SW 1271 (cell line): ENCODE data around the gene CLIC5.

ENCODE experiments used
- DNase-seq, 2 experiments: peaks; one replicate each; lab custom pipeline; 2025; lab: John Stamatoyannopoulos, UW

The CLIC5 gene

DNA sequence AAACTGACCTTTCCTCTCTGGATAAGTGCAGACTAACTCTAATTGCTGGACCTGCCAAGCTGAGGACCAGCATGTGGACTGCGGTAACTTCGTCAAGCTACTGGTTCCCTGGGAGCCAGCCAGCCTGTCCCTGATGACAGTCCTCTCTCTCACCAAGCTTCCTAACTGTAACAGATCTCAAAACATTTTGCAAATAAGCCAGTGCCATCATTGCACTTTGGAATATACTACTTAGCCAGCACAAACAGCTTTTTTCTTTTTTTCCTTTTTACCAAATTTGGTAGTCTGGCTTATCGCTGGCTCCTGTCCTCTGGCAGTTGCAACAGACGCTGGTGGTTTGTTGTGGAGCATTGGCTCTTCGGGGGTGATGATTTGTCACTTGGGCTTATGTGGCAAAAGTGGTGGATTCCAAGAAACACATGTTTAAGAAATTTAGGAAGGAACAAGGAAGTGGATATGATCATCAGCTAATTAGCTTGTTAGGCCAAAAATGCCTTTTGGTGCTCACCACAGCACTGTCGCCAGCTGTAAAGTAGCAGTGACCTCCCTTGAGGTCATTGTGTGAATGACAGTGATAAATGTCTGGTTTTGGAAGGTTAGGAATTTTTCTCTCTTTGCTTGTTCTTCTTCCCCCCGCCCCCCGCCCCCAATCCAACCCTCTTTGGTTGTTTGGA, 171.7 kb downstream of the CLIC5 start:
- DNase-seq: no peak

DNA sequence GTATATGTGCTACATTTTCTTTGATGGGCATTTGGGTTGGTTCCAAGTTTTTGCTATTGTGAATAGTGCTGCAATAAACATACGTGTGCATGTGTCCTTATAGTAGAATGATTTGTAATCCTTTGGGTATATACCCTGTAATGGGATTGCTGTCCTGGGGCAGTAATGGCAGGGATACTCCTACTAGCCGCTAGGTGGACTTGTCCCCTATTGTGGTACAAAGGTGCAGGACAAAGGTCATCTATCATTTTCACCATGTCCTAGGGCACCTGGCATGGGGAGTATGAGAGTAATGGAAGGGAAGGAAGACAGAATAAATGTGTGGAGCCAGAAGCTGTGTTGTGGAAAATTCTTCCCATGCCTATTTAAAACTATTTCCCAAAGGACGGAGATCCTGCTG, 174.6 kb downstream of the CLIC5 start:
- DNase-seq: no peak

DNA sequence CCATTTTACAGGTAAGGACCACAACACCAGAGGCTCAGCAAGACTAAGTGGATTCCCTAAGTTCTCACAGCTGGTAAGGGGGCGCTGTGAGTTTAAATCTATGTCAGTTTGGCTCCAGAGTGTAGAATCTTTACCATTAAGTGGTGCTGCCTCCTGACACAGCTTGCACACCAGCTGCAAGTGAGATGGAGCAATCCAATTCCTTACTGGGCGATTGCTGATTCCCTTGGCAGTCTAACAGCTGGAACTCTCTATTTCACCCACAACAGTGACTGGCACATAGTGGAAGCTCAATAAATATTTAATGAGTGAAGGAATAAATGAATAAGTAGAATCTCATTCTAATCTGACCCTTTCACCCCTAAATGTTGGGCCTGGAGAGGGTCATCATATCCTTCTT, 176.7 kb downstream of the CLIC5 start:
- DNase-seq: no peak

DNA sequence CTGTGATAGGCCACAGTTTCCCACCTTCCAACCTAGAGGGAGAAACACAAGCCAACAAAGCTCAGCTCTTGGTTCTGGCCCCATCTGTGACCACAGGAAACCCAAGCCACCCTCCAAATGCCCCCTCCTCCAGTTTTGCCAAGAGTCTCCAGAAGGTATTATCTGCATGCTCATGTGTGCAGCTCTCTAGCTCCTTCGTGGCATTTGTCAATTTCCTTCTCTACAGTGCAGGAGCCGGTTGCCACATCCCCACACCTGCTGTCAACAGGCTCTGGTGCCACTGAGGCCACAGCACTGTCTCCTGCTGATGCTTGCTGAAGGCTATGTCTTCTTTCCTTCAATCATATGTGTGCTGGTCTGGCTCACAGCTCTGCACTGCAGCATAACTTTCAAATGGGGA, 177.2 kb downstream of the CLIC5 start:
- no peak for DNase-seq

DNA sequence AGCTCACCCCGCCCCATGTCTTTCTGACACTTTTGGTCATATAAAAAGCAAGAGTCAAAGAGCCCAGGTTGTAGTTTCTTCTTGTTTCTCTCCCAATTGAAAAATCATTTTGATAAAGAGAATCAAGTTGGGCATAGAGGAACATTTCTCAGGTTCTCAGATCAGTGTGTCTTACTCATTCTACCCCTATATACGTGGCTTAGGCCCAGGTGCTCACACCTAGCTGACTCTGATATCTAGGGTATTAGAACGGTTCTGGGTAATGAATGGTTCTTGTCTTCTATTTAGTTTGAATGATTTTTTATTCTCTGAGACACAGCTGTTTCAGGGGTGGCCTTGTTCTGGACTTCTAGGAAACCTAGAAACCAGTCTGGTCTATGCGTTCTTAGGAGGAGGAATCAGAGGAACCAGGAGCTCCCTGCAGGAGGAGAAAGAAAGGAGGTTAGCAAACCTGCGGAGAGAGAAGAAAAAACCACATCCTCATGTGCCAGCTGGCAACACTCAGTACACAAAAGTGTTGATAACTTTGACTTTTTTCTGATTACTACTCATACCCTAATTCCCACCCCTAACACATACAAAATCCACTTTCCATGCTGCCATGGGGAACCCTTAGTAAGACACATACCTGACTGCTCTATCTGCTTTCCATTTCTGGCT, 178.0 kb downstream of the CLIC5 start:
- DNase-seq: no peak

DNA sequence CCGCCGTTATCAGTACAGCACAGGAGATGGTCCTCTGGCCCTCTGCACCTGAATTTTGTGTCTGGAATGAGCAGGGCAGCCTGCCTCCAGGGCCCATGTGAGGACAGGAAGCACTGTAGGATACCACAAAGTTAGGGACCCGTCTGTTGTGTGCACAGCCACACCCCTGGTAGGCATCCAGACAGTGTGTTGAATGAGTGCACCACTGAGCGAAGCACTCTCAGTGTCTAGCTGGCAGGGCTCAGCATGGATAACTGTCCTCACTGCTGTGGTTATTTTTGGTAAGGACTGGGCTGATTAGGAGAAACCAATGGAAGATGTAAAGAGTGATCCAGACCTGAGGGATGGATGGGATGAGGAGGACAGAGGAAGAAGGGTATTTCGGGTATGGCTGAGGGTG, 178.7 kb downstream of the CLIC5 start:
- no peak for DNase-seq

DNA sequence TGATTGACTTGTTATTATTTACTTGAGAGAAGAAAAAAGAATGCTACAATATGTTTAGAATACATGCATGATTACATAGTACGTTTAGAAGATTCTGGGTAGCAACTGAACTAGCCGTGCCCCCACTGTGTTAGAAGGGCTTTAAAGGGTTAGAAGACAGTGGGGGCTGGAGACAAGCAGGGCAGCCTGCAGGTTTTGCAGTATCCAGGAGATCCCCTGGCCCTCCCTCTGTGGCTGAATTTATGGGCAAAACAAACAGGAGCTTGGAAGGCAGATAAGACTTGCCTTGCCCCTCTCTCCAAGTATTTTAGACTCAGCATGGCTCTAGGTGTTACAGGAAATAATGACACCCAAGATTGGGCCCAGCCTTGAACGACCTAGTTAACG, 179.2 kb downstream of the CLIC5 start:
- no peak for DNase-seq

DNA sequence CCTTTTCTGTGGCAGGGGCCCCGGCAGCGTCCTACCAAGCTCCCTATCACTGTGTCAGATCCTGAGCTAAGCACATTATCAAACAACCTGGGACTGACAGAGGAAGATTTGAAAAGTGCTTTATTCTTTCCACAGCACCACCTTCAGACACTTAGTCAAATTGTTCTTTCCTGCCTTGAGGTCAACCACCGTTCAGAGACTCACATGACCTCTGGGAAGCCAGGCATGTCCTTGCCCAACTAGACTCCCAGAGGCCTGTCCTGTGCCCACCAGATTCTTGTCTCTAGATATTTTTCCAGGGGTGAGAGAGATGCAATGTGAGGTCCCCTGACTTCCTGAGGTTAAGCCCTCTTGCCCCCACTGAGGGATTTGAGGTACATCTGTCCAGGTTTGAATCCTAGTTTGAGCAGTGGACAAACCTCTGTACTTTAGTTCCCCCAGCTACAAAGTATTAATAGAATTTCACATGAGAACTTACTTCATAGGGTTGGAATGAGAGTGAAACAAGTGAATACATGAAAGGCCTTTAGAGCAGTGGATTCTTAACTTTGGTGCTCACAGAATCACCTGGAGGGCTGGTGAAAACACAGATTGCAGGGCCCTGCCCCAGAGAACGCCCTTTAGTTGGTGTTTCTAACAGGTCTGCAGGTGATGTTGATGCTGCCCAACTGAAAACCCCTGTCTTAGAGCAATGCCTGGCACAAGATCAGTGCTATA, 179.8 kb downstream of the CLIC5 start:
- DNase-seq: no peak

DNA sequence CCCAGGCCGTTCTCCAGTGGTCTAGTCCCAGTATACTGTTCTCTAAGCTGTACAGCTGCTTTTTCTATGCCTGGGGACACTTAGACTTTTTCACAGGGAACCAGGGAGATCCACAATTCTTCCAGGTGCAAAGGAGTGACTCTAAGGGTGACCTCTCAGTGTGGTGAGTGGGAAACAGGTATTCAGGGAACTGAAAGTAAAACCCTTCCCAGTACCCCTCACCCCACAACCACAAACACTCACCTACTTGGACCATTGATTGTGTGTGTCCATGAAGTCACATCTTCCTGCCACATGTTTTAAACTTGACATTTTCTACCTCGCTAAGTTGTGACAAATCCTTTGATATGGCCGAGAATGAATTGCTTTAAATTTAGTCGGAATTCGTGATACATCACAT, 183.6 kb downstream of the CLIC5 start:
- no peak for DNase-seq
